ENCODE results near the gene KLF6.

KLF6 gene

DNA sequence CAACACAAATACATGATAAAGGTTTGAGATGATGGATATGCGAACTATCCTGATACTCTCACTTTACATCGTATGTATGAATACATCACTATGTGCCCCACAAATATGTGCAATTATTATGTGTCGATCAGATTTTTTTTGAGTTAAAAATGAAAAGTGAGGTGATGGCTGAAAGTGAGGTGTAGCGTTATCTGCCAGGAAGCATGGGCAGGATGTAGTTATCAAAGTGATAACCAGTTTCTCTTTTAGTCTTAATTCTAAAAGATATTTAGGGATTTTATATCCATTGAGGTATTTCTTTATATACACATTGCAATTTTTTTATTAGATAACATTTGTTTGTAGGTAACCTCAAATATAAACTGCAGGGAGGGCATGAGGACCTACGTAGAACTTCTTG, 15.6 kb upstream of the KLF6 start:
- H4K20me1 ChIP-seq (ENCODE audit: low read depth, low read length) = no peaks in the 10 kb centered on the region
- TF ChIP-seq, protein P1, sequence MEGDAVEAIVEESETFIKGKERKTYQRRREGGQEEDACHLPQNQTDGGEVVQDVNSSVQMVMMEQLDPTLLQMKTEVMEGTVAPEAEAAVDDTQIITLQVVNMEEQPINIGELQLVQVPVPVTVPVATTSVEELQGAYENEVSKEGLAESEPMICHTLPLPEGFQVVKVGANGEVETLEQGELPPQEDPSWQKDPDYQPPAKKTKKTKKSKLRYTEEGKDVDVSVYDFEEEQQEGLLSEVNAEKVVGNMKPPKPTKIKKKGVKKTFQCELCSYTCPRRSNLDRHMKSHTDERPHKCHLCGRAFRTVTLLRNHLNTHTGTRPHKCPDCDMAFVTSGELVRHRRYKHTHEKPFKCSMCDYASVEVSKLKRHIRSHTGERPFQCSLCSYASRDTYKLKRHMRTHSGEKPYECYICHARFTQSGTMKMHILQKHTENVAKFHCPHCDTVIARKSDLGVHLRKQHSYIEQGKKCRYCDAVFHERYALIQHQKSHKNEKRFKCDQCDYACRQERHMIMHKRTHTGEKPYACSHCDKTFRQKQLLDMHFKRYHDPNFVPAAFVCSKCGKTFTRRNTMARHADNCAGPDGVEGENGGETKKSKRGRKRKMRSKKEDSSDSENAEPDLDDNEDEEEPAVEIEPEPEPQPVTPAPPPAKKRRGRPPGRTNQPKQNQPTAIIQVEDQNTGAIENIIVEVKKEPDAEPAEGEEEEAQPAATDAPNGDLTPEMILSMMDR (IDR thresholded peaks at IDR 0.05; ENCODE audit: insufficient read depth, low read length, poor library complexity, severe bottlenecking) = no peak
- no peak for TF ChIP-seq EZH2phosphoT487 (conservative IDR thresholded peaks at IDR 0.05; ENCODE audit: low read length)

DNA sequence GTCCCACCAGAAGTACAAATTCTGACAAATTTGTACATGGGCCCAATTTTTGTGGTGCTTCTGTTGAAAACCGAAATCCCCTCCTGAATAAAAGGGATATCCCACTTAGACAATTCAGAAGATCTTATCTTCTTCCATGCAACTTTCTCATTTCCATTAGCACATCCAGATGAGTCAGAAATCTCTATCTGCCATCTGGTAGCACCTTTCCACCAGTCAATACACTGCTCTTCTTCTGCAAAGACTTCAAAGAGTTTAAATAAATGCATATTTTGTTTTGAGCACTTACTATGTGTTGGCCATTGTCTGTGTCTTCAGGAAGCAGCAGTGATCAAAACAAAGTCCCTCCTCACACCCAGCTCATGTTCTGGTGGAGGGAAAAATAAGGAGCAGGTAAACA, 12.7 kb upstream of the KLF6 start:
- Histone ChIP-seq H3K9ac (ENCODE audit: low read length) (no peak overlapping the region), H4K20me1 (ENCODE audit: low read depth, low read length) (no peaks in the 10 kb centered on the region), H3K9me2 (replicated peaks; ENCODE audit: insufficient read depth, low read length) (no peaks in the 10 kb centered on the region), H3K4me2 (ENCODE audit: low read depth, low read length, poor library complexity, severe bottlenecking) (no peak overlapping the region), H2AFZ (ENCODE audit: low read depth, low read length, severe bottlenecking) (no peak overlapping the region), H3K27me3 (ENCODE audit: low read length) (no peaks in the 10 kb centered on the region), H3K9me3 (ENCODE audit: insufficient read depth, low read length) (no peaks in the 10 kb centered on the region), H3K4me3 (ENCODE audit: insufficient read depth, low read length, poor library complexity, severe bottlenecking) (no peak overlapping the region), H3K27ac (ENCODE audit: low read depth, low read length) (no peak overlapping the region), H3F3A (ENCODE audit: insufficient read depth) (no peaks in the 10 kb centered on the region), H3K36me3 (ENCODE audit: low read length) (no peaks in the 10 kb centered on the region), H3K79me2 (ENCODE audit: insufficient read depth, low read length) (no peaks in the 10 kb centered on the region)
- TF ChIP-seq EZH2phosphoT487 (conservative IDR thresholded peaks at IDR 0.05; ENCODE audit: low read length) = no peak
- TF ChIP-seq, protein P1 (IDR thresholded peaks at IDR 0.05; ENCODE audit: insufficient read depth, low read length, poor library complexity, severe bottlenecking) = no peak

More for the DNA sequence above, 15.6 kb upstream of the KLF6 start:
- no peak overlapping the region for H3K27ac ChIP-seq (ENCODE audit: low read depth, low read length)
- H3K9me2 ChIP-seq (replicated peaks; ENCODE audit: insufficient read depth, low read length) = no peaks in the 10 kb centered on the region
- no peaks in the 10 kb centered on the region for H3K36me3 ChIP-seq (ENCODE audit: low read length)
- H3K27me3 ChIP-seq (ENCODE audit: low read length) = no peaks in the 10 kb centered on the region
- no peak overlapping the region for H3K4me2 ChIP-seq (ENCODE audit: low read depth, low read length, poor library complexity, severe bottlenecking)
- no peak overlapping the region for H2AFZ ChIP-seq (ENCODE audit: low read depth, low read length, severe bottlenecking)
- H3K4me3 ChIP-seq (ENCODE audit: insufficient read depth, low read length, poor library complexity, severe bottlenecking) = no peak overlapping the region
- H3K79me2 ChIP-seq (ENCODE audit: insufficient read depth, low read length) = no peaks in the 10 kb centered on the region
- H3F3A ChIP-seq (ENCODE audit: insufficient read depth) = no peaks in the 10 kb centered on the region
- no peaks in the 10 kb centered on the region for H3K9me3 ChIP-seq (ENCODE audit: insufficient read depth, low read length)
- H3K9ac ChIP-seq (ENCODE audit: low read length) = no peak overlapping the region

DNA sequence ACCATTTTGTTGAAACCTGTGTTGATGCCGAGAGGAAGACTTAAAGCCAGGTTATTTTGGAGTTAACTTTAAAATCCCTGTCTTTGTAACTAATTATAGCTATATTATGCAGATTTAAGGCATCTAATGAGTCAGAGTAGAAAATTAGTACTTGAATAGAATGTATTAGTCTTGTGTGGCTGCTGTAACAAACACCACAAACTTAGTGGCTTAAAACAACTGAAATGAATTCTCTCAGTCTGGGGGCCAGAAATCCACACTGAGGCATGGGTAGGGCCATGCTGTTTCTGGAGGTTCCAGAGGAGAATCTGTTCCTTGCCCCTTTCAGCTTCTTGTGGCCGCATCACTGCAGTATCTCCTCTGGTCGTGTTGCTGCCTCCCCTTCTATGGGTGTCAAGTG, 8.5 kb upstream of the KLF6 start:
- no peak overlapping the region for H3K9ac ChIP-seq (ENCODE audit: low read length)
- no peak overlapping the region for H3K27ac ChIP-seq (ENCODE audit: low read depth, low read length)
- H3K36me3 ChIP-seq (ENCODE audit: low read length) = no peaks in the 10 kb centered on the region
- no peaks in the 10 kb centered on the region for H3K27me3 ChIP-seq (ENCODE audit: low read length)
- TF ChIP-seq, protein P1 (IDR thresholded peaks at IDR 0.05; ENCODE audit: insufficient read depth, low read length, poor library complexity, severe bottlenecking) = no peak
- no peak overlapping the region for H2AFZ ChIP-seq (ENCODE audit: low read depth, low read length, severe bottlenecking)
- no peaks in the 10 kb centered on the region for H3F3A ChIP-seq (ENCODE audit: insufficient read depth)
- no peaks in the 10 kb centered on the region for H4K20me1 ChIP-seq (ENCODE audit: low read depth, low read length)
- no peaks in the 10 kb centered on the region for H3K9me2 ChIP-seq (replicated peaks; ENCODE audit: insufficient read depth, low read length)
- H3K9me3 ChIP-seq (ENCODE audit: insufficient read depth, low read length) = no peaks in the 10 kb centered on the region
- no peak overlapping the region for H3K4me2 ChIP-seq (ENCODE audit: low read depth, low read length, poor library complexity, severe bottlenecking)
- H3K79me2 ChIP-seq (ENCODE audit: insufficient read depth, low read length) = no peaks in the 10 kb centered on the region
- no peak overlapping the region for H3K4me3 ChIP-seq (ENCODE audit: insufficient read depth, low read length, poor library complexity, severe bottlenecking)
